Fibroblast of upper back skin (primary cell): ENCODE measurements around the gene GORASP1.
A peak's percentile ranks its signal among the peaks of the same experiment; 100 is the strongest.
"Not testable (repeated sequence)": the region's sequence is repeated elsewhere in the genome, so short reads cannot be mapped to it uniquely, and the experiment has no call there.

Experiments
- DNase-seq: peaks from one replicate; pipeline ENCODE4 v3.0.0-alpha.2; 2013

Gene GORASP1

GRCh38 chr3:39062180-39062579 is 45.2 kb downstream of the GORASP1 start:
- no peak for DNase-seq

GRCh38 chr3:39061228-39061627 is 46.2 kb downstream of the GORASP1 start:
- not testable (repeated sequence) for DNase-seq

- DNase-seq = no peak
Observed at GRCh38 chr3:39056151-39056550, 51.3 kb downstream of the GORASP1 start.

- DNase-seq = no peak
Observed at GRCh38 chr3:39053696-39054095, 53.7 kb downstream of the GORASP1 start.

- DNase-seq = no peak
Observed at GRCh38 chr3:39052583-39052982, 54.8 kb downstream of the GORASP1 start.

GRCh38 chr3:39051649-39052561 is 55.5 kb downstream of the GORASP1 start, which contains the start of the genes SCN11A and WDR48:
TSS of gene SCN11A (minus strand) at chr3:39051944. CDS start at chr3:38950362, 101,582 bp downstream.
TSS of gene WDR48 (plus strand) at chr3:39052016. CDS start at chr3:39052026, 10 bp downstream.
- peak; percentile 91 for DNase-seq

- no peak for DNase-seq
Observed at GRCh38 chr3:39050029-39050428, 57.4 kb downstream of the GORASP1 start.
